Fibroblast of pulmonary artery (primary cell): Measurements from ENCODE around the gene SYNE1.

Experiments
- DNase-seq: peaks from one replicate; pipeline ENCODE4 v3.0.0-alpha.2; 2010; ENCODE audit warnings: low read depth
- H3K4me3 ChIP-seq: replicated peaks from 2 replicates; pipeline ENCODE4 v1.5.1; 2011; ENCODE audit warnings: low read depth, mild to moderate bottlenecking, control low read depth, low read length, moderate library complexity
- CTCF ChIP-seq: IDR thresholded peaks from 2 replicates; pipeline ENCODE4 v1.5.1; 2011; ENCODE audit warnings: mild to moderate bottlenecking, control low read depth, low read length, inconsistent platforms; ENCODE audit errors: missing control alignments

SYNE1 gene

GRCh38 chr6:152091851-152092341, 545.3 kb downstream of the SYNE1 start:
- no peak overlapping the region for H3K4me3 ChIP-seq
- DNase-seq = peak; percentile 53
- no peak for TF ChIP-seq CTCF

GRCh38 chr6:152091201-152091600, 546.0 kb downstream of the SYNE1 start:
- no peak overlapping the region for H3K4me3 ChIP-seq
- no peak for TF ChIP-seq CTCF
- peak; percentile 46 for DNase-seq

- no peak for TF ChIP-seq CTCF
- DNase-seq = peak; percentile 64
- no peak overlapping the region for H3K4me3 ChIP-seq
Measured at GRCh38 chr6:152089992-152090391, 547.2 kb downstream of the SYNE1 start.

GRCh38 chr6:152087701-152088100, 549.5 kb downstream of the SYNE1 start:
- TF ChIP-seq CTCF = no peak
- no peak for DNase-seq
- H3K4me3 ChIP-seq = no peak overlapping the region

- TF ChIP-seq CTCF = no peak
- DNase-seq = no peak
- no peak overlapping the region for H3K4me3 ChIP-seq
Measured at GRCh38 chr6:152087096-152087495, 550.1 kb downstream of the SYNE1 start.

GRCh38 chr6:152086223-152086873, 550.8 kb downstream of the SYNE1 start:
- no peak for TF ChIP-seq CTCF
- no peak for DNase-seq
- no peak overlapping the region for H3K4me3 ChIP-seq

GRCh38 chr6:152085451-152085921, 551.7 kb downstream of the SYNE1 start:
- no peak overlapping the region for H3K4me3 ChIP-seq
- TF ChIP-seq CTCF = no peak
- no peak for DNase-seq
